Hepatocyte (in vitro differentiated cells): ENCODE data around the gene AOX1. TPM values are rescaled to one million over a fixed set of nuclear protein-coding genes. Genes with fewer than 3 reads are reported as not detected.

ENCODE experiments used
- DNase-seq: peaks from one replicate; pipeline ENCODE4 v3.0.0-alpha.2; 2016; ENCODE audit warnings: low spot score
- H2AFZ ChIP-seq: fragments of 200-600 bp; sonication (generic); 2 replicates; pipeline ENCODE4 v1.6.0; 2016; ENCODE audit warnings: antibody characterized with exemption, mild to moderate bottlenecking
- H3K27ac ChIP-seq: fragments of 200-600 bp; sonication (generic); 2 replicates; pipeline ENCODE4 v1.5.1; 2016; ENCODE audit warnings: mild to moderate bottlenecking
- H3K27me3 ChIP-seq: fragments of 200-600 bp; sonication (generic); 2 replicates; pipeline ENCODE4 v1.6.1; 2016
- H3K36me3 ChIP-seq: fragments of 200-600 bp; sonication (generic); replicated peaks from 2 replicates; pipeline ENCODE4 v1.5.1; 2016; ENCODE audit warnings: low read depth; ENCODE audit not compliant: insufficient read depth
- H3K4me1 ChIP-seq: fragments of 200-600 bp; sonication (generic); 2 replicates; pipeline ENCODE4 v1.5.1; 2016; ENCODE audit warnings: mild to moderate bottlenecking, moderate library complexity; ENCODE audit not compliant: insufficient read depth
- H3K4me2 ChIP-seq: fragments of 200-600 bp; sonication (generic); 2 replicates; pipeline ENCODE4 v1.6.0; 2016
- H3K4me3 ChIP-seq: fragments of 200-600 bp; sonication (generic); 2 replicates; pipeline ENCODE4 v1.5.1; 2016; ENCODE audit warnings: mild to moderate bottlenecking
- H3K79me2 ChIP-seq: fragments of 200-600 bp; sonication (generic); 2 replicates; pipeline ENCODE4 v1.6.0; 2017; ENCODE audit warnings: mild to moderate bottlenecking
- H3K9me2 ChIP-seq: fragments of 200-600 bp; sonication (generic); replicated peaks from 2 replicates; pipeline ENCODE4 v1.6.0; 2017; ENCODE audit warnings: mild to moderate bottlenecking; ENCODE audit not compliant: insufficient read depth
- H3K9me3 ChIP-seq: fragments of 200-600 bp; sonication (generic); 2 replicates; pipeline ENCODE4 v1.5.1; 2016; ENCODE audit warnings: low read depth, mild to moderate bottlenecking
- H4K20me1 ChIP-seq: fragments of 200-600 bp; sonication (generic); 2 replicates; pipeline ENCODE4 v1.6.0; 2016; ENCODE audit warnings: mild to moderate bottlenecking; ENCODE audit not compliant: insufficient read depth, poor library complexity, severe bottlenecking
- EZH2 ChIP-seq: fragments of 200-600 bp; sonication (generic); IDR thresholded peaks from 2 replicates; pipeline ENCODE4 v1.6.1; 2016; ENCODE audit warnings: antibody characterized with exemption, mild to moderate bottlenecking, borderline replicate concordance
- EZH2phosphoT487 ChIP-seq: fragments of 200-600 bp; sonication (generic); IDR thresholded peaks from one replicate; pipeline ENCODE4 v1.6.1; 2018; ENCODE audit warnings: antibody characterized with exemption, mild to moderate bottlenecking, low read depth, moderate library complexity; ENCODE audit not compliant: unreplicated experiment, severe bottlenecking
- WGBS: methylation state at CpG from one replicate; pipeline ENCODE4 v1.1.6; 2016; ENCODE audit warnings: low lambda C conversion rate; ENCODE audit errors: missing lambda C conversion rate; 5-methylcytosine and 5-hydroxymethylcytosine counted together
- polyA plus RNA-seq: library from polyadenylated mRNA; unstranded; fragments of >200 nt; fragmentation: Nextera tagmentation; extraction: Ambion mirVana; gene quantifications from 2 replicates; pipeline ENCODE4 v1.2.1, GENCODE V29; 2016
- total RNA-seq: library from RNA; depleted of rRNA; stranded (reverse); fragments of >200 nt; gene quantifications from 2 replicates; pipeline ENCODE4 v1.2.3, GENCODE V29; 2014
- TF ChIP-seq, protein P1 (sequence below): fragments of 200-600 bp; sonication (generic); IDR thresholded peaks from 2 replicates; pipeline ENCODE4 v1.5.1; 2016; ENCODE audit warnings: antibody characterized with exemption, mild to moderate bottlenecking; ENCODE audit not compliant: poor library complexity

AOX1 gene
- total and polyA plus RNA-seq, 2 experiments from 2014 or later, result 4.7 to 7.4 TPM

DNA sequence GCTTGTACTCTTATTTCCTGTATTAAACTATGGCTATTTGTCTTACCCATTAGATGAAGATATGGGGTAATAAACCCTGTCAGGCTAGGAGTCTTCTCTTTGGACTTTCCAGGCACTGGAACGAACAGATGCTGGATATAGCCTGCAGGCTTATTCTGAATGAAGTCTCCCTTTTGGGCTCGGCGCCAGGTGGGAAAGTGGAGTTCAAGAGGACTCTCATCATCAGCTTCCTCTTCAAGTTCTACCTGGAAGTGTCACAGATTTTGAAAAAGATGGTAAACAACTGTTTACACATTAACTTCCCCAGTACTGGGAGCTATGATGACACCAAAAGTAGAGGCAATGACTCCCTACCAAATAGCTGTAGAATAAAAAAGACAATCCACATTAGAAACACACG lies 27.9 kb downstream of the AOX1 start:
- Histone ChIP-seq H3K9me3 (no peaks in the 10 kb centered on the region), H3K4me2 (no peak overlapping the region), H2AFZ (no peak overlapping the region), H3K27ac (no peak overlapping the region), H3K4me3 (no peak overlapping the region), H3K27me3 (no peaks in the 10 kb centered on the region), H4K20me1 (no peaks in the 10 kb centered on the region), H3K79me2 (no peaks in the 10 kb centered on the region), H3K4me1 (no peaks in the 10 kb centered on the region), H3K9me2 (no peaks in the 10 kb centered on the region), H3K36me3 (no peaks in the 10 kb centered on the region)
- DNase-seq, result no peak
- WGBS, result 91% methylated on average over 4 of the region's 4 CpGs
- TF ChIP-seq EZH2 (no peak), EZH2phosphoT487 (no peak)
- TF ChIP-seq, protein P1, sequence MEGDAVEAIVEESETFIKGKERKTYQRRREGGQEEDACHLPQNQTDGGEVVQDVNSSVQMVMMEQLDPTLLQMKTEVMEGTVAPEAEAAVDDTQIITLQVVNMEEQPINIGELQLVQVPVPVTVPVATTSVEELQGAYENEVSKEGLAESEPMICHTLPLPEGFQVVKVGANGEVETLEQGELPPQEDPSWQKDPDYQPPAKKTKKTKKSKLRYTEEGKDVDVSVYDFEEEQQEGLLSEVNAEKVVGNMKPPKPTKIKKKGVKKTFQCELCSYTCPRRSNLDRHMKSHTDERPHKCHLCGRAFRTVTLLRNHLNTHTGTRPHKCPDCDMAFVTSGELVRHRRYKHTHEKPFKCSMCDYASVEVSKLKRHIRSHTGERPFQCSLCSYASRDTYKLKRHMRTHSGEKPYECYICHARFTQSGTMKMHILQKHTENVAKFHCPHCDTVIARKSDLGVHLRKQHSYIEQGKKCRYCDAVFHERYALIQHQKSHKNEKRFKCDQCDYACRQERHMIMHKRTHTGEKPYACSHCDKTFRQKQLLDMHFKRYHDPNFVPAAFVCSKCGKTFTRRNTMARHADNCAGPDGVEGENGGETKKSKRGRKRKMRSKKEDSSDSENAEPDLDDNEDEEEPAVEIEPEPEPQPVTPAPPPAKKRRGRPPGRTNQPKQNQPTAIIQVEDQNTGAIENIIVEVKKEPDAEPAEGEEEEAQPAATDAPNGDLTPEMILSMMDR, result no peak

DNA sequence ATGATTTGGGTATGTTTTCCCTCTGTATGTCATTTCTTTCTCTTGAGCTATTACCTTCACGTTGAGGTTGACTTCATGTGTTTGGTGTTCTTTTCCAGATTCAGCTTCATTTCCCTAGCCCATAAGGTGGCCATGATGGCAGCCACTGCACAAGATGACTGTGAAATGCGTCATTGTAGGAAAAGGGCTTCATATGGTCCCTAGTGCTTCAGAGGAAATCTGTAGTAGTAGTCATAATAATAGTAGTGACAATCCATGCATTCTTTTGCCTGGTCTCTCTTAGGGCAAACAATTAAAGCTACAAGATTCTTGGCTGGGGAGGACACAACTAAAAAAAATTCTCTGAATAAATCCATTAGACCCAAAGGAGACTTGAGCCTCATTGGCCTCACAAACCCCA lies 28.4 kb downstream of the AOX1 start:
- WGBS, result 86% methylated on average over 2 of the region's 2 CpGs
- no peak overlapping the region for H3K4me3 ChIP-seq
- H3K9me2 ChIP-seq, result no peaks in the 10 kb centered on the region
- H3K9me3 ChIP-seq, result no peaks in the 10 kb centered on the region
- no peaks in the 10 kb centered on the region for H3K36me3 ChIP-seq
- TF ChIP-seq EZH2 (no peak), EZH2phosphoT487 (no peak)
- TF ChIP-seq, protein P1, result no peak
- H3K79me2 ChIP-seq, result no peaks in the 10 kb centered on the region
- H2AFZ ChIP-seq, result no peak overlapping the region
- no peak overlapping the region for H3K4me2 ChIP-seq
- no peaks in the 10 kb centered on the region for H4K20me1 ChIP-seq
- H3K27me3 ChIP-seq, result no peaks in the 10 kb centered on the region
- no peak overlapping the region for H3K27ac ChIP-seq
- peaks cover 4% of the 10 kb centered on the region for H3K4me1 ChIP-seq
- no peak for DNase-seq

DNA sequence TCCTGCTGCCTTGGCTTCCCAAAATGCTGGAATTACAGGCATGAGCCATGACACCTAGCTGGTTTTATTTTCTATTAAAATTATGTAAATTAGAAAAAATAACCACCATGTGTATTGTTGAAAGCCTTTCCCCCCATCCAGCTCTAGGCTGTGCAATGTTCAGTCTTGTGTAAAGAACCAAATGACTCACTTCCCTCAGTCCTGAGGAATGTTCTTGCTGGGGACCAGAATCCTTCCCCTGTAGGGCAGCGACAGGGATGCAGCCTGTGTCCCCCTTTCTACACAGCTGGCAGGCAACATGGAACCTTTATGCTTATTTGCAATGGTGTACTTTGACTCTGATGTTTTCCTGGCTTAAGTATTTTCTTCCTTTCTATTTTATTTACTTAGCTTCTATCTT lies 29.4 kb downstream of the AOX1 start:
- no peak overlapping the region for H3K4me2 ChIP-seq
- no peak overlapping the region for H2AFZ ChIP-seq
- H3K27me3 ChIP-seq, result no peaks in the 10 kb centered on the region
- no peaks in the 10 kb centered on the region for H3K9me2 ChIP-seq
- no peaks in the 10 kb centered on the region for H3K79me2 ChIP-seq
- no peaks in the 10 kb centered on the region for H3K36me3 ChIP-seq
- peak; percentile 11 for DNase-seq
- H3K9me3 ChIP-seq, result no peaks in the 10 kb centered on the region
- TF ChIP-seq EZH2phosphoT487 (no peak), EZH2 (no peak)
- TF ChIP-seq, protein P1, result no peak
- no peak overlapping the region for H3K4me3 ChIP-seq
- no peak overlapping the region for H3K27ac ChIP-seq
- peaks cover 5% of the 10 kb centered on the region for H3K4me1 ChIP-seq
- no peaks in the 10 kb centered on the region for H4K20me1 ChIP-seq
- 85% methylated on average over 1 of the region's 1 CpG for WGBS

DNA sequence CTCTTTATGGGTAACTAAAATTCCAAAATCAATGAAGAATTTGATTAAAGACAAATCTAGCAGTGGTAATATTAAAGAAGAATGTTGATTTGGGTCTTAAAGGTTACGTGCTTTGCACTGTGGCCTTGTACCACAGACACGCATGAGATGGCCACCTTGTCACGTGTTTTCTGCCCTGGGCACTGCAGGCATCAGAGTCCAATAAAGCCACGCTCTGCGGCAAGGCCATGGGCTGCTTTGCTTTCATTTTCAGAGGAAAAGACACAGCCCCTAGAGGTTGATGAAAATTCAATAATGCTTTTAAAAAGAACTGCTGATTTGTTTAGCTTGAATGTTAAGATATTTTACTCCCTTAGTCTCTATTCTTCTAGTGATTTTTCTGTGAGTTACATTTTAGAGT lies 30.4 kb downstream of the AOX1 start:
- Histone ChIP-seq H3K4me2 (peak overlapping the region; percentile 32), H4K20me1 (no peaks in the 10 kb centered on the region), H3K27me3 (no peaks in the 10 kb centered on the region), H3K79me2 (no peaks in the 10 kb centered on the region), H2AFZ (peak overlapping the region; percentile 20), H3K4me3 (no peak overlapping the region), H3K9me3 (no peaks in the 10 kb centered on the region), H3K9me2 (no peaks in the 10 kb centered on the region), H3K36me3 (no peaks in the 10 kb centered on the region), H3K27ac (peak overlapping the region; percentile 41), H3K4me1 (peaks cover 5% of the 10 kb centered on the region)
- DNase-seq, result no peak
- TF ChIP-seq EZH2phosphoT487 (no peak), EZH2 (no peak)
- TF ChIP-seq, protein P1, result no peak
- 66% methylated on average over 5 of the region's 5 CpGs for WGBS
